NCI-H345 treated with DMSO at 0.1 percent for 48 hours (cell line): ENCODE measurements around the gene UCHL5.

ENCODE experiments used
- DNase-seq: peaks from one replicate; lab custom pipeline; 2025; ENCODE audit not compliant: unreplicated experiment; lab: John Stamatoyannopoulos, UW

Gene UCHL5, protein sequence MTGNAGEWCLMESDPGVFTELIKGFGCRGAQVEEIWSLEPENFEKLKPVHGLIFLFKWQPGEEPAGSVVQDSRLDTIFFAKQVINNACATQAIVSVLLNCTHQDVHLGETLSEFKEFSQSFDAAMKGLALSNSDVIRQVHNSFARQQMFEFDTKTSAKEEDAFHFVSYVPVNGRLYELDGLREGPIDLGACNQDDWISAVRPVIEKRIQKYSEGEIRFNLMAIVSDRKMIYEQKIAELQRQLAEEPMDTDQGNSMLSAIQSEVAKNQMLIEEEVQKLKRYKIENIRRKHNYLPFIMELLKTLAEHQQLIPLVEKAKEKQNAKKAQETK

DNA sequence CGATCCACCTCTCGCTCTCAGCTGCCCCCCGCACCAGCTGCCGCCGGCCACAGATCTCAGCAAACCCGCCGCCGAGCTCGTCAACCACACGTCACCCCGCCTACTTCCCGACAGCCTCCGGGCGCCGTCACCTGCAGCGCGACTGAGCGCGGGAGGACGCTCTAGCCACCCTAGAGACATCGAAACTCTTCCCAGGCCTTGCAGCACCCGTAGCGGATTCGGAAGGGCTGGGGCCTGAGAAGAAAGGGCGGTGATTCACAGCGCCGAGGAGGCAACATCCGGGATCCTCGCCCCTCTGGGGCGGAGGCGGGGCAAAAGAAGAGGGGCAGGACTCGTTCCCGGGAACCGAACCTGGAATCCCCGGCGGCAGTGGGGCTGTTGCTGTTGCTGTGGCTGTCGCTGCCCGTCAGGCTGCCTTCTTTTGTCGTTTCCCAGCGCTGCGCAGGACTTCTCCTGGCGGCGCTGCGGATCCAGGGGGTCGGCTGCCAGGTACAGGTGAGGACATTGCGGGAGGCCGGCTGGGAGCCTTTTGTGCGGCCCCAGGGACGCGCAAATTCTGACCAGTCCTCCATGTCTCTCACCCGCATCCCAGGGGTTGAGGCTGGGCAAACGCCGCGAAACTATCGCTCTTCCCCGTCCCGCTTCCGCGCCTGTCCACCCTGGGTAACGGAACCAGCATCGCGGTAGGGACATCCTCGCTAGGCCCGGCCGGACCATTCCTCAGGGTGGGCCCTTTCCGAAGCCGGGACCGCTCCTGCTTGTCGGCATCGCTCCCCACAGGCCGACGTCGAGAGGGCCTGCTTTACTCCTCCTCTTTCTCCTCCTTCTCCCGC is at the start of gene UCHL5, which contains the start of gene RO60:
Gene UCHL5, minus strand, starts transcription at position 79 of the 833 bp plus-strand sequence. CDS start 100 bp downstream, outside the sequence.
Gene RO60, plus strand, starts transcription at position 331 of the 833 bp plus-strand sequence. CDS start 9,443 bp downstream, outside the sequence.
- DNase-seq, result peak; percentile 94

DNA sequence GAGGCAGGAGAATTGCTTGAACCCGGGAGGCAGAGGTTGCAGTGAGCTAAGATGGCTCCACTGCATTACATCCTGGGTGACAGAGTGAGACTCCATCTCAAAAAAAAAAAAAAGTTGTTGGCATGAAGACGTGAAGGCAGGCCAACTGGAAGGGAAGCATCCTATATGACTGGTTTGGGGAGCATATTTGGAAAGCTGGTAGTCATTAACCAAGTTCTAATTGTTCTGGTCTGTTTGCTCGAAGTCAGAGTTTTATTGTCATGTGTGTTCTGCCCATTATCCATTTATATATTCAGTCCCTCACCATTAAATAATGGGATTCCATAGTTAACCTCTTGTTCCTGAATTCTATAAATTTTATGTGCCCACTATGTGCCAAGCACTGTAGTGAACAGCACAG is 49.3 kb upstream of the UCHL5 start:
- no peak for DNase-seq

DNA sequence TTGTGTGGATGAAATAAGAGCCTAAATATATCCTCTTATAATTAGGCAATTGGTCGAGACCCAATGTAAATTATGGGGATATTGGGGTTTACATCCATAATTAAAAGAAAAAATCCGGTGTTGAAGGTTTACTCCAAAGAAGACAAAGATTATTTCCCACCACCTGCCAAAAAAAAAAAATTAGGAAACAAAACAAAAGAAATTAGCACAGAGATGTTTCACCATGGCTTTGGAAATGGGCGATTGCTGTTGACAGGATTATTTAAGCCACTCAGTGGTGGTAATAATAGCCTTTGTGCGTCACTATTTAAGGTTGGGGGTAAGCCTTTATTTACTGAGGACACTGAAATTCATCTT is 46.6 kb upstream of the UCHL5 start:
- no peak for DNase-seq

DNA sequence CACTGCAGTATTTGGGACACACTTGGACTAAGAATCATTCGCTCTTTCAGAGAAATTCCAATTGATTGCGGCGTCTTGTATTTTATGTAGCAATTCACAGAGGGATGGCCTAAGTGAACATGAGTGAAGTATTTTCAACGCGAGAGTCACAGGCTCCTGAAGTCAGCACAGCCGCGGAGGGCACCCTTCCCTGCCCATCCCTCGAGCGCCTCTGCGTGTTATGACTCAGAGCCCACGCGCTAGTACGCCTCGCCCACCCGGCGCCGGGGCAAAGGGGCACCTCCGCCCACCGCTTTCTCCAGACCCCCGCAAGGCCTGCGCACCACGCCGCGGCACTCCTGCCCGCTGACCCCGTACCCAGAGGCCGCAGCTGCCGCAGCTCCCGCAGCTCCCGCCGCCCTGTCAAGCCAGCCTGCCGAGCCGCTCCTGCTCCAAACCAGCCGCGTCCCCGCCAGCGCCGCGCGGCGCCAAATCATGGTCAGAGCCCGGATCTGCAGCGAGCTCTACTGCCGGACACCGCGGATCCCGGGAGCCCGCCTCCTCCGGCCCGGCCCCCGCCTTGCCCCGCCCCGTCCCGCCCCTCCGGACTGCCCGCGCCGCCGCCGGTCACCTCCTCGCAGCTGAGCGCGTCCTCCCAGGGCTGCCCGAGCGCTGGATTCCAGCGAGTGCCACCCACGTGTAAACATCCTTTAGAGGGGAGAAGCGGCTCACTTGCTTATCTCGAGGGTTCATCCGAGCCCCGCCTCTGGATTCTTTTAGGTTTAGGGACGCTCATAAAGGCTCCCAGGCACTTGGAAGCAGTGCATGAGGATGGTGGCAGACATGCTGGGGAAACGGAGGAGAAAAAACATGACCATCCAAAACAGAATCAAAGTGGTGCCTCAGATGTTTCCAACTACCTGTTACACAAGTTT is 46.0 kb upstream of the UCHL5 start, which contains the start of gene GLRX2:
Gene GLRX2, minus strand, starts transcription at position 508 of the 914 bp plus-strand sequence. Its CDS starts 32 bp downstream, at position 476.
- DNase-seq, result peak; percentile 38

DNA sequence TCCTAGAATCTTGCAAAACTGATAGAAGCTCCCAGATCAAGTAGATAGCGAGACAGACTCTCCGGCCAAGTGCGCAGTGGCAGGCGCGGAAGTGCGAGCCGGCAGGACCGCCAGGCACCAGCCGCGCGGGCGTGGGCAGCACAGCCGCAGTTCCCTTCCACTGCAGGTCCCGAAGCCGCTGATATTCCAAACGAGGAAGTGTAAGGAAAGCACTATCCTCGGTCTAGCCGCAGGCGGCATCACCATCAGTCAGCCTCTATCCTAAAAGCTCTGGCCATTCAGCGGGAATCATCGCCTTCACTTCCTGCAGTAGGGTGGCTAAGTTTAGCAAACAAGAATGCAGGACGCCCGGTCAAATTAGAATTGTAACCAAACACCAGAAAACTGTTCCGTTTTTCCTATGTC is 45.3 kb upstream of the UCHL5 start:
- no peak for DNase-seq

DNA sequence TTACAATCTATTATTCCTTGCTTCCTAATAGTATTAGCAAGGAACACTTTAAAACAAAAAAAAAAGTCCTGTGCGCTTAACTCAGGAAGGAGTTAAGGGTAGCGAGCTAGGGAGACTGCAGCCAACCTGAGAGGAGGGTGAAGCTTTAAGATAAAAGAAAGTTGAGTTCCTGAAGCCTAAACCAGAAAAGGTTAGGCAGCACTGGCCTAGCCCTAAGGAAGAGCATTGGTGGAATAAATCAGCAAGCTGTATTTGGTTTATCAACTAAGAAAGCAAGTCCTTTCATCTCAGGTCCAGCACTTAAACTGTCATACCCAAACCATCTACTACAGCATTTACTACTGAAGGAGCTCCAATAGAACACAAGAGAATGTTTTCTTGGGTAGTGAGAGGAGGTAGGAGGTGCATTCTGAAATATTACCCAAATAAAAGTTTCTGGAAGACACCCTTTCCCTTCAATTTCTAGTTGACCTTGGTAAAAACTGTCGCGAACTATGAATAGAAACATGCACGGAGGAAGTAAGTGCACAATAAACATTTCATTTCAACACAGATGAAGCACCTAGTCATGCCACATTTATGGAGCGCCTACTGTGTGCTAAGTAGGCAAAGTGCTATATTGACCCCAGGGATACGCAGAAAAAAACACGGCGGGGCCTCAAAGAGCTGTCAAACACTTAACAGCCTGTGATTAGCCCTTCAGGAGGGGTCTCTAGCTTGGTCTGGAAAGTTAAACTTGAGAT is 44.8 kb upstream of the UCHL5 start:
- no peak for DNase-seq

DNA sequence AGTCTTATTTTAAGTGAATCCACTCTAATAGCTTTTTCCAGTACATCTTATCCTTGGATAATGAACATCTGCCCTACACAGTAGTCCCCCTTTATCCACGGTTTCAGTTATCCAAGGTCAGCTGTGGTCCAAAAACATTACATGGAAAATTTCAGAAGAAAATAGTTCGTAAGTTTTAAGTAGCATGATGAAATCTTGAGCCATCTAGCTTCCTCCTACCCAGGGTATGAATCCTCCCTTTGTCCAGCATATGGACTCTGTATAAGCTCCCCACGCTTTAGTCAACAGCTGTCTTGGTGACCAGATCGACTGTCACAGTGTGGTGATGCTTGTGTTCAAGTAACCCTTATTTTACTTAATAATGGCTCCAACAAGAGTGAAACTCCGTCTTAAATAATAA is 43.5 kb upstream of the UCHL5 start:
- DNase-seq, result no peak

DNA sequence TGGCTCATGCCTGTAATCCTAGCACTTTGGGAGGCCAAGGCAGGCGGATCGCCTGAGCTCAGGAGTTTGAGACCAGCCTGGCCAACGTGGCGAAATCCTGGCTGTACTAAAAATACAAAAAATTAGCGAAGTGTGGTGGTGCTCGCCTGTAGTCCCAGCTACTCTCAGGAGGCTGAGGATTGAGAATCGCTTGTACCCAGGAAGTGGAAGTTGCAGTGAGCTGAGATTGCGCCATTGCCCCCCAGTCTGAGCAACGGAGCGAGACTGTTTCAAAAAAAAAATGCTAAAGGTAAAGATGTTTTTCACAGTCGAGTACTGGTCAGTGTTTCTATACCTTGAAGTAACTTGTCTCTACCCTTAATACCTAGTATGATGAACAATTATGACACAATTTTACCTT is 35.0 kb upstream of the UCHL5 start:
- DNase-seq, result no peak

DNA sequence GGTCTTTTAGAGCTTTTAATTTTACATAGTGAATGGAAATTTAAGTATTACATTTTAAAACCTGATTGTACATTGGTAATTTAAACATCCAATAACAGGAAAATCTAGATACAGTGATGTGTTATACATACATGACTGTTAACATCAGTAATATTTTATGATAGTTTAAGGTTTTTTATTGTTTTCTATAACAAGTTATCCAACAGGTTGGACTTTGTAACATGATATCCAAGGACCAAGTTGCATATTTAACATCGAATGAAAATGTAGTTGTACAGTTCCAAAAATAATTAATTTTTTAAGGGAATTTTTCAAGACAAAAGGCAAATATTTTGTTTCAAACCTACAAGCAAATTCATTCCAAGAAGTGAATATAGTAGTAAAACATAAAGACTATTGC is 31.7 kb upstream of the UCHL5 start:
- no peak for DNase-seq

DNA sequence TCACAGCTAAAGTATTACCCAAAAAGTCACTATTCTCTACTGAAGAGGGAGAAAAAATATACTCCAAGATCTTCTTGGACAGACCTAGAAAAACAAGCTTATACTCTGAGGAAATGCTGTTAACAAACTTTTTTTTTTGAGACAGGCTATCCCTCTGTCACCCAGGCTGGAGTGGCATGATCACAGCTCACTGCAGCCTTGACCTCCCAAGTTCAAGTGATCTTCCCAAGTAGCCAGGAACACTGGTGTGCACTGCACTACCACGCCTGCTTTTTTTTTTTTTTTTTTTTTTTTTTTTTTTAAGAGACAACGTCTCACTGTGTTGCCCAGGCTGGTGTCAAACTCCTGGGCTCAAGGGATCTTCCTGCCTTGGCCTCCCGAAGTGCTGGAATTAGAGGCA is 28.7 kb upstream of the UCHL5 start:
- no peak for DNase-seq

DNA sequence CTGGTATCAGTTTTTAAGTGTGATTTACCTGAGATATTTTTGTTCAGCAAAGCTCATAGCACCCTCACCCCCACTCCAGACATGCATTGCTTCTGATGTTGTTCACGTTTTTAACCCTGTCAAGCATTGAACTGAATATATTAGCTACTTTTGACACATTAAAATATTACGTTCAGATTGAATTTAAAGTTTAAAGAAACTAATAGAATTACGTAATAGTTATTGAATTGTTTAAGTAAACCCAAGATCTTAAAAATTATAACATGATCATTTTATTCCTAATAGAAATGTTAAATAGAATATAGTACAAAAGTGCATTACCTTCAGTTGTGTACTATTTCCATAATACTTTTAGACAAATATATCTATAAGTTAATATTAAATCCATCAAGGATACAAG is 27.2 kb upstream of the UCHL5 start:
- no peak for DNase-seq

DNA sequence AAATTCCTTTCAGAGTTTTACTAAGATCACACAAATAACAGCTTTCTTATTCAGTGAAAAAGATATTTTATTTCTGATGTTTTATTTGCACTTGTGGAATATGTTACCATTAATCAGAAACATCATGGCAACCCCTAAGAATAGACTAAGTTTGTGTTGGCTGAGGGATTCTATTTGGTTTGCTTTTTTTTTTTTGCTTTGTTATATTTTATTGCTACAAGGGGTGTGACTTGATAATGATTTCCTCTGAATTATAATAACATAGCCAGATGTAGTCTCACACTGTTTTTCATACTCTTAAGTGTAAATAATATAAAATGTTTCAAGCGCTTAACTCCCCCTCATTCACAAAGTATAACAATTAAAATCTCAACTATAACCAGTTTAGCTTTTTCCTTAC is 26.1 kb upstream of the UCHL5 start:
- DNase-seq, result no peak

DNA sequence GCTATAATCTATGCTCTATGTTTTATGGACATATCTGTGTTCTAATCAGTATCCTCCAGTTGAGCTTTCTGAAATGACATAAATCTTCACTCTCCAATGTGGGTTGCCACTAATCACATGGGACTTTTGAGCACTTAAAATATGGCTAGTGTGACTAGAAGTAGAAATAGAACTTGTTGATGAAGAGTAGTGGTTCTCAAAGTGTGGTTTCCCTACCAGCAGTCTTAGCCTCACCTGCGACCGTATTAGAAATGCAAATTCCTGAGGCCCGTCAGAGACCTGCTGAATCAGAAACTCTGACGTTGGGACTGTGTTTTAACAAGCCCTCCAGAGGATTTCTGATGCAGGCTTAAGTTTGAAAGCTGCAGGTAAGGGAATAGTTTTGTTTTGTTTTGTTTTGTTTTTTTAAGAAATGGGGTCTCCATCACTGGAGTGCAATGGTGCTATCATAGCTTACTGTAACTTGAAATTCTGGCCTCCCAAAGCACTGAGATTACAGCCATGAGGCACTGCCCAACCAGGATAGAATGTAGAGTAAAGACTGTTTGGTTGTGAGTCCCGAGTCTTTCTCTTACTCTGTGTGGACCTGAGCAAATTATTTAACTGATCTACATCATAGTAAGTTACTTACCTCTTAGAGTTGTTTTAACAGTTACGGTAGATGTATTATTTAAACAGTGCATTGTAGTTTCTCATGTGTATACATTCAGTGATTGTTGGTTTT is 24.4 kb upstream of the UCHL5 start:
- DNase-seq, result no peak

DNA sequence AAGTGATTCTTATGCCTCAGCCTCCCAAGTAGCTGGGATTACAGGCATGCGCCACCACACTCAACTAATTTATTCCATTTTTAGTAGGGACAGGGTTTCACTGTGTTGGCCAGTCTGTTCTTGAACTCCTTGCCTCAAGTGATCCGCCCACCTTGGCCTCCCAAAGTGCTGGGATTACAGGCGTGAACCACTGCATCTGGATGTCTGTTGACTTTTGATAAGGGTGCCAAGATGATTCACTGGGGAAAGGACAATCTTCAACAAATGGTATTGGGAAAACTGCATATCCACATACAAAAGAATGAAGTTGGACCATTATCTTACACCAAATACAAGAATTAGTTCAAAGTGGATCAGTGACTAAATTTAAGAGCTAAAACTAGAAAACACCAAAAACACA is 20.0 kb upstream of the UCHL5 start:
- DNase-seq, result no peak

DNA sequence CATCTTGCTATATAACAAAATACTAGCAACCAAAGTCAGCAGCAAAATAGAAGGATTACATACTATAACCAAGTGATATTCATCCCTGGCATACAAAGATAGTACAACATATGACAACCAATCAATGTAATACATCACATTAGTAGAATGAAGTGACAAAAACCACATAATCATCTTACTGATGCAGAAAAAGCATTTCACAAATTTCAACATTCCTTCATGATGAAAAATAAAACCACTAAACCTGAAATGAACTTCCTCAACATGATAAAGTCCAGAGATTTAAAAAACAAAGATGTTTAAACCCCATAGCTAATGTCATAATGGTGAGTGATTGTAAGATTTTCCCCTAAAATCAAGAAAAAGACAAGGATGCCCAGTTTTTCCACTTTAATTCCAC is 18.8 kb upstream of the UCHL5 start:
- DNase-seq, result no peak

DNA sequence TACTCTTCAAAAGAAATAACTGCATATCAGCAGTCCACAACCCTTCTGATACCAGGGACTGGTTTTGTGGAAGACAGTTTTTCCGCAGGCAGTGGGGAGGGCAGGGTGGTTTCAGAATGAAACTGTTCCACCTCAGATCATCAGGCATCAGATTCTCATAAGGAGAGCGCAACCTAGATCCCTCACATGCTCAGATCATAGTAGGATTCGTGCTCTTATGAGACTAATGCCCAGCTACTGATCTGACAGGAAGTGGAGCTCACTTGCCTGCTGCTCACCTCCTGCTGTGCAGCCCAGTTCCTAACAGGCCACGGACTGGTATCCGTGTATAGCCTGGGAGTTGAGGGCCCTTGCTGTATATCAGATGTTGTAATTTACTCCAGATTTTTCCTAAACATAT is 11.8 kb upstream of the UCHL5 start:
- DNase-seq, result no peak

DNA sequence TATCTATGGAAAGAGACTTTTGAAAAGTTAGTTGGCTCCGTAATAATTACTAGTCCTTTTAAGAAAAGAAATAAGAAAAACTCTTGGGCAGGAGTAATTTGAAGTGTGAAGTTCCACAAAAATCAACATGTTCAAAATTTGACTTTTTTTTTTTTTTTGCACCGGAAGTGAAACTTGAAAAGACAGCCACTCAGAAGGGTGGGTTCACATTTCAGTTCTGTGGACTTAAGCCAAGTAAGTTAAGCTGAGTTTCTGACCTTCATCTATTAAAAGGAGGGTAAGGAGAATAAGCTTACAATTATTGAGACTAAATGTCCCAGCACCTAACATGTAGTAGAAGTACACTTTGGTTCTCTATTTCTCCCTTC is 11.2 kb upstream of the UCHL5 start:
- no peak for DNase-seq

DNA sequence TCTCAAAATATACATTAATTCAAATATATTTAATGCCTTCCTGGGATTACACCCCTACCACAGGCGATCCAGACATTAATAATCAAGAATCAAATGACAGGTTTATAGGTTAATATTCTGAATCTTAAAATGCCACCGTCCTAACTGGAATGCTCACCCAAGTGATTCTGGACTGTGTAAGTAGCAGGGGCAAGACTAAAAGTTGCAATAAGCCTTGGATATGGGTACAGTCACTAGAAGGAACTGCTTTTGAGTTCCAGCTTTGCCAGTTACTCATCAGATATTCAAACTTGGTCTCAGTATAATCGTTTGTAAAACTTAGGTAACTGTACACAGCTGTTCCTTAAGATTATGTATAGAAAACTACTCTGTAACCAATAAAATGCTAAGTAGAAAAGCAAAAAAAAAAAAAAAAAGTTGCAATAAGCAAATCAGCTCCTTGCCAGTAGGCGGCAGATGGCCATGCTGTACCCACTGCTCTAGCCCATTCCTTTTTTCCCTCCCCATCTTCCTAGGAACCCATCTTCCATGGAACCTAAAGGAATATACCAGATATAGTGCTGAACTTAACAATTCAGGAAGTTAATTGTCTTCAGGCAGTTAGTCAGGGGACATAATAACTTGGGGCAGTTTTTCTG is 10.7 kb upstream of the UCHL5 start:
- no peak for DNase-seq

DNA sequence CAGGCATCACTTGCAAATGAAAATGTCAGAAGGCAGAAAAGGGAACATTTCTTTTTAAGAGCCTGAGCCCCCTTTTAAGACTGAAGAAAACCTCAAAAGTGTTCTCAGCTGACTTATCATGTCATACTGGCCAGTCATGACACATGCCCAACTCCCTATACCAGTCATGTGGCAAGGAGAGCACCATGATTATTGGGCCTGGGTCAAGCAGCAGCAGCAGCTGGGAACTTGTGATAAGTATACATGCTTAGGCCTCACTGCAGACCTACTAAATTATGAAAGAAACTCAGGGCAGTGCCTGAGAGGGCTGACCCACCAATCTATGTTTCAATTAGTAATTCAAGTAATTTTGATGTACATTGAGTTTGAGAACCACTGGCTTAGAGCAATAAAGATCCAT is 8.9 kb upstream of the UCHL5 start:
- DNase-seq, result no peak
